GM18867 (cell line): ENCODE data around the gene WDR59.
"Not testable (repeated sequence)": the region's sequence is repeated elsewhere in the genome, so short reads cannot be mapped to it uniquely, and the experiment has no call there.

ENCODE experiments used
- ATAC-seq: cut with Tn5 transposase; IDR thresholded peaks from one replicate; pipeline ENCODE4 v1.9.1; 2021; ENCODE audit warnings: mild to moderate bottlenecking, moderate library complexity; ENCODE audit not compliant: unreplicated experiment

The WDR59 gene

GRCh38 chr16:75013123-75013522, 28.2 kb upstream of the WDR59 start:
- ATAC-seq, result not testable (repeated sequence)

- ATAC-seq, result peak; percentile 38
These were observed 27.6 kb upstream of the WDR59 start for GRCh38 chr16:75012380-75013081.

GRCh38 chr16:75011634-75012307, 26.8 kb upstream of the WDR59 start:
- peak; percentile 55 for ATAC-seq

GRCh38 chr16:75010427-75010826, 25.5 kb upstream of the WDR59 start:
- no peak for ATAC-seq

- ATAC-seq, result no peak
These were observed 22.5 kb upstream of the WDR59 start for GRCh38 chr16:75007443-75007842.

GRCh38 chr16:75005697-75006096, 20.8 kb upstream of the WDR59 start:
- no peak for ATAC-seq

- ATAC-seq, result no peak
These were observed 19.5 kb upstream of the WDR59 start for GRCh38 chr16:75004460-75004859.

- ATAC-seq, result no peak
These were observed 19.0 kb upstream of the WDR59 start for GRCh38 chr16:75003931-75004330.

GRCh38 chr16:75002474-75002873, 17.6 kb upstream of the WDR59 start:
- no peak for ATAC-seq

- no peak for ATAC-seq
These were observed 15.7 kb upstream of the WDR59 start for GRCh38 chr16:75000481-75001081.

- ATAC-seq, result peak; percentile 42
These were observed 14.9 kb upstream of the WDR59 start for GRCh38 chr16:74999609-75000480.

GRCh38 chr16:74999219-74999608, 14.3 kb upstream of the WDR59 start:
- ATAC-seq, result peak; percentile 46

GRCh38 chr16:74998481-74999218, 13.7 kb upstream of the WDR59 start, which contains the start of gene ZNRF1:
TSS of gene ZNRF1 (plus strand) at chr16:74999024. CDS start at chr16:74999672, 648 bp downstream.
- ATAC-seq, result peak; percentile 70

GRCh38 chr16:74997042-74997491, 12.1 kb upstream of the WDR59 start:
- ATAC-seq, result no peak

GRCh38 chr16:74995986-74996385, 11.1 kb upstream of the WDR59 start:
- no peak for ATAC-seq

- no peak for ATAC-seq
These were observed 6.9 kb upstream of the WDR59 start for GRCh38 chr16:74991593-74992403.

GRCh38 chr16:74991268-74991592, 6.3 kb upstream of the WDR59 start:
- no peak for ATAC-seq

GRCh38 chr16:74990832-74991231, 5.9 kb upstream of the WDR59 start:
- no peak for ATAC-seq

GRCh38 chr16:74989864-74990263, 4.9 kb upstream of the WDR59 start:
- ATAC-seq, result not testable (repeated sequence)
